Activated T-helper 1 cell treated with anti-CD3 and anti-CD28 coated beads, Interleukin-12 subunit alpha, Interleukin-12 subunit beta, Interleukin-2, Interleukin-4 antibody, amounts not matched to agents 30 ng/mL and 10 ng/mL and 1 ng/mL, durations not matched to agents 14 hours and 24 hours and 36 hours (primary cell): ENCODE data around the gene TPCN2. TPM values are rescaled to one million over a fixed set of nuclear protein-coding genes. Genes with fewer than 3 reads are reported as not detected.

ENCODE experiments used
- DNase-seq: peaks from one replicate; pipeline ENCODE4 v3.0.0; 2021; ENCODE audit warnings: low spot score
- H3K27ac Mint-ChIP-seq: one replicate; pipeline ENCODE4 v1.8.0; 2021; ENCODE audit warnings: mild to moderate bottlenecking, mixed read lengths
- H3K27me3 Mint-ChIP-seq: one replicate; pipeline ENCODE4 v1.8.0; 2022; ENCODE audit warnings: mild to moderate bottlenecking, moderate library complexity, mixed read lengths; ENCODE audit not compliant: insufficient read depth
- H3K36me3 Mint-ChIP-seq: one replicate; pipeline ENCODE4 v1.8.0; 2021; ENCODE audit warnings: low read depth, mixed read lengths
- H3K4me1 Mint-ChIP-seq: one replicate; pipeline ENCODE4 v1.8.0; 2021; ENCODE audit warnings: low read depth, mixed read lengths
- H3K4me3 Mint-ChIP-seq: one replicate; pipeline ENCODE4 v1.8.0; 2021; ENCODE audit warnings: mild to moderate bottlenecking, moderate library complexity, mixed read lengths
- H3K9me3 Mint-ChIP-seq: one replicate; pipeline ENCODE4 v1.8.0; 2021; ENCODE audit warnings: mixed read lengths
- intact Hi-C: fragments of 100-400 bp; cut with micrococcal nuclease; formaldehyde crosslinking; loops from one replicate; pipeline ENCODE4 v1.15.1; 2024
- total RNA-seq: library from RNA; stranded (reverse); gene quantifications from 2 replicates; pipeline ENCODE4 v1.2.3, GENCODE V29; 2022

The TPCN2 gene
- total RNA-seq, 1 donor from 2014 or later, result 19.2 TPM

DNA sequence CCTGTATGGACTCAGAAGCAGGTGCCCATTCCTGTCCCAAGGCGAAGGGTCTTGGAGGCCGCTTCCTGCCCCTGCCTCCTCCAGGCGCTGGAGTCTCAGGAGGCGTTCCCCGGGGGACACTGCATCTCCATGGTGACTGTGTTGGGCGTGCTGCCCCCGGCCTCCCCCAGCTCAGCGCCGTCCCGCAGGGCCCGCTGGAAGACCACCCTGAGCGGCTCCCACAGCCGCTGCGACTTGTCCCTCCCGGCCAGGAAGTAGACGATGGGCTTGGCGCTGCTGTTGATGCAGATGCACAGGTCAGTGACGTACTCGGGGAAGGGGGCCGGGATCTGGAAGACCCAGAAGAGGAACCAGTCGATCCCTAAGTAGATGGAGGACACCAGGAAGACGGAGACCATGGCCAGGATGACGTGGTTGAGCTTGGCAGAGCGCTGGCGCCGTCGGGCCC is 43.5 kb upstream of the TPCN2 start:
- peaks cover 2% of the 10 kb centered on the region for H3K27me3 Mint-ChIP-seq
- no peaks in the 10 kb centered on the region for H3K4me1 Mint-ChIP-seq
- intact Hi-C loops, result no loop called here
- H3K27ac Mint-ChIP-seq, result no peak overlapping the region
- DNase-seq, result no peak
- H3K9me3 Mint-ChIP-seq, result no peaks in the 10 kb centered on the region
- no peak overlapping the region for H3K4me3 Mint-ChIP-seq
- H3K36me3 Mint-ChIP-seq, result no peaks in the 10 kb centered on the region

DNA sequence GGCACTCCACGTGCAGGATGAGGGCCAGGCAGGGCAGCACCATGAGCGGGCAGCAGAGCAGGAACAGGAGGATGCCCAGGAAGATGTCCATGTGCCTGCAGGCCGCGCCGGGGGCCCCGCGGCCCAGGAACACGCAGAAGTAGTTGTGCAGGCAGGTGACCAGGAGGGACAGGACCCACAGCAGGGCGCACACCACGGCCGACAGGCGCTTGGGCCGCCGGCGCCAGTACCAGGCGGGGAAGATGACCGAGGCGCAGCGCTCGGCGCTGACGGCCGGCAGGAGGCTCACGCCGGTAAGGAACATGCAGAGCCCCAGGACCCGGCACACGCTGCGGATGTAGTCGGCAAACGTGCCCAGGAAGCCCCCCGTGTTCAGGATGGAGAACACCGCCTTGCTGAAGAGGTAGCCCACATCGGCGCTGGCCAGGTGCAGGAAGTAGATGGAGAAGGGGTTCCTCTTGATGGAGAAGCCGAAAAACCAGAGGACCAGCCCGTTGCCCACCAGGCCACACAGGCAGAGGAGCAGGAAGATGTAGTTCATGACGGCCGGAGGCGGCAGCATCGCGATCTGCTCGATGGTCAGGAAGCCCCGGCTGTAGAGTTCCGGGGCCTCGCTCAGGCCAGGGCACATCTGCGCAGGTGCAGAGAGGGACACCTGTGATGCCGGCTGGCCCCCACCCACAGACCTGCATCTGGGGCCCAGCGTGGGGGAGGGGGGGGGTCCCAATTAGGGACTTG is 42.9 kb upstream of the TPCN2 start:
- intact Hi-C loops, result no loop called here
- Mint-ChIP-seq H3K27ac (no peak overlapping the region), H3K4me3 (no peak overlapping the region), H3K36me3 (no peaks in the 10 kb centered on the region), H3K4me1 (no peaks in the 10 kb centered on the region), H3K27me3 (peaks cover 2% of the 10 kb centered on the region), H3K9me3 (no peaks in the 10 kb centered on the region)
- DNase-seq, result no peak

DNA sequence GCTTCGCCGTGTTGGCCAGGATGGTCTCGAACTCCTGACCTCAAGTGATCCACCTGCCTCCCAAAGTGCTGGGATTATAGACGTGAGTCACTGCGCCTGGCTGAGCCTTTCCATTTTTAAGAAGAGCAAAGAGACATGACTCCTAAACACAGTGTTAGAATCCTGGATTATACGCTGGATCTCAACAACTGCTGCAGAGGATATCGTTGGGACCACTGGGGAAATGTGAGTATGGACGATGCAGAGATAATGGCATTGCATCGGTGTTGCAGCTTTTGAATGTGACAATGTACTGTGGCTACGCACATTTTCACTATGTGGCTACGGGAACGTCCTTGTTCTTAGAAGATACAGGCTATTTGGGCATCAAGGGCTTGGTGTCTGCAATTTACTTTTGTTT is 41.9 kb upstream of the TPCN2 start:
- Mint-ChIP-seq H3K9me3 (no peaks in the 10 kb centered on the region), H3K27me3 (peaks cover 8% of the 10 kb centered on the region), H3K36me3 (no peaks in the 10 kb centered on the region), H3K27ac (no peak overlapping the region), H3K4me1 (no peaks in the 10 kb centered on the region), H3K4me3 (no peak overlapping the region)
- no peak for DNase-seq
- intact Hi-C loops, result no loop called here

DNA sequence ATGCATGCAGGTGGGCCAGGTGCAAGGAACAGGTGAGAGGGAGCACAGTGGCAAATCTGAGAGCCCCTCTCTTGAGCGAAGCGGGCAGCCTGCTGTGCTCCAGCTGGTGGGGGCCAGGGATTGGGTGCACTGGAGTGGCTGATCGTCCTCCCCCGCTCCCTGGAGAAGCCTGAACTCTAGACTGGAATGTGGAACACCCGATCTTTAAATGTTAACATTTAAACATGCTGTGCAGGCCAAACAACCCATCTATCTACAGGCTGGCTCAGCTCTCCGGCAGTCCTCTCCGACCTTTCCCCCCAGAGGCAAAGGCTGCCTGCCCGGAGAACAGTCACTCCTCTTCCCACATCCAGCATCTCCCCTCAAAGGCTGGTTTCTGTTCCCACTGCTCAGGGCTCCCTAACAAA is 40.8 kb upstream of the TPCN2 start:
- Mint-ChIP-seq H3K27ac (no peak overlapping the region), H3K4me3 (no peak overlapping the region), H3K27me3 (peaks cover 15% of the 10 kb centered on the region), H3K9me3 (no peaks in the 10 kb centered on the region), H3K36me3 (no peaks in the 10 kb centered on the region), H3K4me1 (no peaks in the 10 kb centered on the region)
- intact Hi-C loops, result no loop called here
- no peak for DNase-seq

DNA sequence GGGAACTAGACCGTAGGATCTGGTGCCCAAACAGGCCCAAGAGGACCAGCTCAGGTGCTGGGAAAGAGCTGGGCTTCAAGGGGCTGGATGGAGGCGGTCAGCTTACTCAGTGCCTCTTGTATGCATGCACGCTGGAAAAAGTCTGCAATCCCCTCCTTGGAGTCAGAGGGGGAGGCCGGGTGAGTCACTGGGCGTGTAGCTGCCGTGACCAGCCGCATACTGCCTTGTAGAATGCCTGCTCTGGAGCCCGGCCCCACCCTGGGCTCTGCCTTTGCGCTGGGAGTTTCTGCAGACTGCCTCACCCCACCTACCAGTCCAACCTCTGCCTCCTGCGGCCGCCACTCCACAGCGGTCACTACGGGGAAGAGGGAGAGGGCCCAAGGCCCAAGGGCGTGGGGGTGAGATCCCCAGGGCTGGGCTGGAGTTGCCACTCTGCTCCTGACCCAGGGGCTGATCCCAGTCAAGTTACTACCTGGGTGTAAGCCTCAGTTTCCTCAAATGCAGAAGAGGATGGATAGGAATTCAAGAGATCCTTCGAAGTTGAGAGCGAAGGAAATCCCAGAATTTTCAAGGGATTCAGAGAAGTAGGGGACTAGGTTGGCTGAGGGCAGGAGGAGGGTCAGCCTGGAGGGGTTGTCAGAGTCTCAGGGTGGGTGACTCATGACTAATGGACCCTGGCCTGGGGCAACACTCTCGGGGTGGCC is 39.8 kb upstream of the TPCN2 start:
- Mint-ChIP-seq H3K27ac (no peak overlapping the region), H3K4me1 (no peaks in the 10 kb centered on the region), H3K27me3 (peaks cover 15% of the 10 kb centered on the region), H3K36me3 (no peaks in the 10 kb centered on the region), H3K4me3 (no peak overlapping the region), H3K9me3 (no peaks in the 10 kb centered on the region)
- intact Hi-C loops, result no loop called here
- DNase-seq, result no peak

DNA sequence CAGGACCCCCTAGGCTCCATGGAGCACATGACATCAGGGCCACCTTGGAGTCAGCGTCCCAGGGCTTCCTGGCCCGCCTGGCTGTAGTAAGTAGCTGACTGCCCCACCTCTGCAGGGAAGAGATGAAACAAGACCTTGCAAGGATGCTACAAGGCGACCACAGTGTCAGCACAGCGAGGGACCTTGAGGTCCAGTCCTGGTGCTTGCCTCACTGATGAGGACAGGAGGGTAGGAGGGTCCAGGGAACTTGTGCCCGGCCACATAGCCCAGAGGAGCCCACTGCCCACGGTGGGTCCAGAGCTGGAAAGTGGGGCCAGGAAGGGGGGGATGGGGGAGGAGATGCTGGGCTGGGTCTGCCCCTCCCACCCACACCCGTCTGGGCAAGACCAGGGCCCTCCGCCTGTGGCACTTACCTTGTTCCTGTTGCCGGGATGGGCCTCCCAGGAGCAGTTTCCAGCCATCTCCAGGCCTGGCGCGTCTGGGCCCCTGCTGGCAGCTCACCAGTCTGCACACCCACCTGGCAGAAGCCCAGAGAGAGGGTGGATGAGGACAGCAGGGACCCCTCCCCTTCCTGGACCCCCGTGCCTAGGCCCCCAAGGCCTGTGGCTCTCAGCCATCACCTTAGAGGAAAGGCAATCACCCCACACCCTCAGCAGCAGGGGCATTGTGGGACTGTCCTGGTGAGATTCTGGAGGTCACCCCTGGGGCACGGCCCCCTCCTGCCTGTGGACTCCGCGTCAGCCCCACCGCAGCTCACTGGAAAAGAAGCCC is 39.1 kb upstream of the TPCN2 start:
- H3K9me3 Mint-ChIP-seq, result no peaks in the 10 kb centered on the region
- H3K4me1 Mint-ChIP-seq, result no peaks in the 10 kb centered on the region
- H3K36me3 Mint-ChIP-seq, result no peaks in the 10 kb centered on the region
- no peak overlapping the region for H3K4me3 Mint-ChIP-seq
- H3K27ac Mint-ChIP-seq, result no peak overlapping the region
- DNase-seq, result no peak
- intact Hi-C loops, result no loop called here
- peaks cover 17% of the 10 kb centered on the region for H3K27me3 Mint-ChIP-seq

DNA sequence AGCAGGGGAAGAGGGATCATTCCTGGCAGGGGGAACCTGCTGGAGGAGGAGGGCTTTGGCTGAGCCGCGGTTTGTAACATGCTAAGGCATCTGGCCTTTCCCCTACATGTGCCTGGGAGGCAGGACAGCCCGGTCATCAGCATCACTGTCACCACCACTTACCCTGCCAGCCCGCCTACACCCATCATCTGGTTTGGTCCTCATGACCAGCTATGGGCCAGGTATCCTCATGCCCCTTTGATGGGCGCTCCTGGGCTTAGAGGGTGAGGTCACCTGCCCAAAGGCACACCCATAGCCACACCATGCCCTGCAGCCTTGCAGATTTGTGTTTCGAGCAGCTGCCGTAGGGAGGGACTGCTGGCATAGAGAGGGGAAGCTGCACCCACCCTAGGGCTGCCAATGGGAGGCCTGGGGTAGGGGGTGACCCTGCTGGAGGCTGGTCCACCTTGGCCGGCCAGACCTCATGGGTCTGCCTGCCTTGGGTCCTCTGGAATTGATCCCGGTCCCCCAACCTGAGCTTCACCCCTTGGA is 38.3 kb upstream of the TPCN2 start:
- peaks cover 17% of the 10 kb centered on the region for H3K27me3 Mint-ChIP-seq
- H3K4me3 Mint-ChIP-seq, result no peak overlapping the region
- no peaks in the 10 kb centered on the region for H3K4me1 Mint-ChIP-seq
- no peaks in the 10 kb centered on the region for H3K36me3 Mint-ChIP-seq
- H3K27ac Mint-ChIP-seq, result no peak overlapping the region
- DNase-seq, result no peak
- intact Hi-C loops, result no loop called here
- no peaks in the 10 kb centered on the region for H3K9me3 Mint-ChIP-seq

DNA sequence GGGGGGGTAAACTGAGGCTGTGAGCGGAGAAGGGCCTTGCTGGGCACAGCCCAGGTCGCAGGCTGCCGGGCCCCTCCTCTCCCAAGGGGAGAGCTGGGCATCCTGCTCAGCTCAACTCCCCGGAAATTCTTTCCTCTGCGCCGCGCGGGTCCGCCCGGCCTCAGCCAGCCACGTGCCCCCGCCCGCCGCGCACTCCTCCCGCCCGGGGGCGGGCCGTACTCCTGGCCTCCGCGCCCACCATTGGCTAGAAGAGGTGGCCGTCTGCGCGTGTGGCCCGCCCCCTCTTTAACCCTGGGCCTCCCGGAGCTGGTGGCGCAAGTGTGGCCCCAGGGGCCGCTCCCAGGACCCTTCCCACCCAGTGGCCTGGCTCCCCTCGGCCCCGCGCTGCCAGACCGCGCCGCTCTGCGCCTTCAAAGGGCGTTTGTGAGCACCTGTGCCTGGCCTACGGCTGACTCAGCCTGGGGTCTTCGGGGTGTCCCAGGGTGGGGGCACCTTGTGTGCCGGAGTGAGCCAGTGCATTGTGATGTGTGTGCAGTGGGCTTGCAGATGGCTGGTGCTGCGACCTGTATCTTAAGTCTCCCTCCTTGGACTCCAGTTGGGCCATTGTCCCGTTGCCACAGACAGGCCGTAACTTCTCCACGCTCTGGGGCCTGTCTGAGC is 37.6 kb upstream of the TPCN2 start:
- peaks cover 17% of the 10 kb centered on the region for H3K27me3 Mint-ChIP-seq
- no peak overlapping the region for H3K4me3 Mint-ChIP-seq
- intact Hi-C loops, result no loop called here
- H3K9me3 Mint-ChIP-seq, result no peaks in the 10 kb centered on the region
- H3K4me1 Mint-ChIP-seq, result no peaks in the 10 kb centered on the region
- peak; percentile 6 for DNase-seq
- H3K36me3 Mint-ChIP-seq, result no peaks in the 10 kb centered on the region
- no peak overlapping the region for H3K27ac Mint-ChIP-seq

DNA sequence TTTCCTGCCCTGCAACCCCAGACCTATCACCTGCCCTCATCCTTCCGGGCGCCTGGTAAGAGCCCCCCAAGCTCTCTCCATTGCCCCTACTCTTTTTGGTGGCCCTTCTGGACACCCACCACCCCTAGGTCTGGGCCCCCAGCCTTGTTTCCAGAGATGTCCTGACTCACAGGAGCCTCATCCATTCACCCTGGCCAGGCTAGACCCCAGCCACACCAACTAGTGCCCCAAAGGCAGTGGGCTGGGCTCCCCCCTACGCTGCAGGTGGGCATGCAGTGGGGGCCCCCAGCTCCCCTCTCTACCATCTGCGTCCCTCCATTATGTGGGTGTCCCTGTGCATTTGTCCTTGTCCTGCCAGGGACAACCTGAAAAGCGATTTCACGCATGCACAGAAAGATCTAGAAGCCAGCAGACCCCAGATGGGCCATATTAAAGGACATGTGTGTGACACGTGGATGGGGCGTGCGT is 37.1 kb upstream of the TPCN2 start:
- no peaks in the 10 kb centered on the region for H3K9me3 Mint-ChIP-seq
- intact Hi-C loops, result no loop called here
- H3K4me1 Mint-ChIP-seq, result no peaks in the 10 kb centered on the region
- peaks cover 17% of the 10 kb centered on the region for H3K27me3 Mint-ChIP-seq
- no peak for DNase-seq
- no peak overlapping the region for H3K27ac Mint-ChIP-seq
- H3K36me3 Mint-ChIP-seq, result no peaks in the 10 kb centered on the region
- no peak overlapping the region for H3K4me3 Mint-ChIP-seq

DNA sequence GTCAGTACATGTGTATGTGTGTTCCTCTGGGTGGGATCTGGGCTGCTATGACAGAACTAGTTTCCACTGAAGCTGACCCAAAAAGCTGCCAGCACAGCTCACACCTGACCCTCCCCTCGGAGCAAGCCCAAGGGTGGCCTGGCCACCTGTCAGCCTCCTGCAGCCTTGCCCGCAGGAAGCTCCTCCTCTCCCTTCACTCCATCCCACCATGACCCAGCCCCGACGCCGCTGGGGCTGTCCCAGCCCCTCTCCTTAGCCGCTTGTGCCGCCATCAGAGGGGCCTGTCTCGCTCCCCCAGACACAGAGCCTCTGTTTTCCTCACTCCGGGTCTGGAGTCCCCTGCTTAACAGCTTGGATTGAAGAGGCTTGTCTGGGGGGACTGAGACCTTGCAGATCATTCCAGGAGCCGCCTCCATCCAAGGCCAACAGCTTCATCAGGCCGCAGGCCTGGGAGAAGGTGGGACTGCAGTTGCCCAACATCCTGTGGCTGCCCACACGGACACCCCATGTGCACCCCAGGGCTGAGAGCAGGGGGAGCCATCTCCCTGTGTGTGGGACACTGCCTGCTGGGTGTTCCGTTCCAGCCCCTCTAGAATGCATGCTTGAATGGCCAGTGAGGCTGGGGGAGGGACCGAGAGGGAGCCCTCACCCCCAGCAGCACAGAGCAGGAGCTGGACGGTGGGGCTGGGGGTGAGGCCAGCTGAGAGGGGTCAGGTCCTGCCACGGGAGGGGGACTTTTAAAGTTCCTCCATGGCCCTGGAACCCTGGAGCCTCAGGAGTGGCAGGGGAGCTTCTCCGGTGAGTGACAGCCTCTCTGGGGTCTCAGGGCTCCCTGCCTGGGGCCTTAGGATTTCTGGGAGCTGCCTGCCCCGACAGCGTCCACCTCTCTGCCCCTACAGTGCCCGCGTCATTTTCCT is 36.4 kb upstream of the TPCN2 start:
- intact Hi-C loops, result no loop called here
- no peak for DNase-seq
- Mint-ChIP-seq H3K36me3 (no peaks in the 10 kb centered on the region), H3K27ac (no peak overlapping the region), H3K4me1 (no peaks in the 10 kb centered on the region), H3K9me3 (no peaks in the 10 kb centered on the region), H3K4me3 (no peak overlapping the region), H3K27me3 (peaks cover 17% of the 10 kb centered on the region)

DNA sequence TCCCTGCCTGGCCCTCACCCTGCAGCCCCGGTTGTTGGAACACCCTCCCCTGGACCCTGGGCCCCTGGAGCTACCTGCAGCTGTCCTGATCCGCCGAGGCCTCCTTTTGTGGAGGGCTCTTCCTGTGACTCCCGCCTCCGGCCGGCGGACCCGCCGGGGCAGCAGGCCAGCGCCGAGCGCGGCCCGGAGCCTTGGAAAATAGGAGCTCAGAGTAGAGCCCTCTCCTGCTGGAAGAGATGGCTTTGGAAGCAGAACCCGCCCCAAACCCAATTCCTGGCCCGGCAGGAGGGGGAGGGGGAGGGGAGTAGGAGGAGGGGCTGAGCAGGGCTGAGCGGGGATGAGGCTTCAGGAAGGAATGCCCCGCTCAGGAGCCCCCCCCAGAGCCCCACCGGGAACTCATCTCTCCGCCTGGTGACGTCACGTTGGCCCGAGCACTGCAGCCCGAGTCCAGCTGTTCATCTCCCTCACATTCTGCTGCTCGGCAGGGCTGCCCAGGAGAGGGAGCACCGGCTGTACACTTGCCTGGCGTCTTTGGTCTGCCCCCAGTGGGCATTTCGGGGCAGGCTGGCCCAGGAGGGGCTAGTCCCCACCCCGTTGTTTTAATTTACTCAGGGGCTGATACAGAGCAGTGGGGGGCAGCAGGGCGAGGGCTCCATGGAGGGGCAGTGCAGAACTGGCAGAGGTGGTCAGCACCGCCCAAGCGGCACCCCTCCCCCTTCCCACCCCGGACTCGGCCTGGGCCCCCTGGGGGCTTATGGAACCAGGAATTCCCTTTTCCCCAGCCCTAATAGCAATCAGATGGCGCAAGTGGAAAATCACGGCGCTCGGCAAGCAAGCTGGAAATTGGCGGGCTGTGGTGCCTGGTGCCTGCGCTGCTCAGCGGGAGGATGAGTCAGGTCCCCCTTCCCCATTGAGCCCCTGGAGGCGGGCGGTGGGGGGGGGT is 35.5 kb upstream of the TPCN2 start, which contains the start of gene MRGPRF:
Gene MRGPRF (minus strand): TSS at position 238 of the 943 bp plus-strand sequence. CDS start 3,345 bp downstream, outside the sequence.
- Mint-ChIP-seq H3K27ac (no peak within 1 kb of the TSS), H3K4me1 (no peaks in the 10 kb centered on the region), H3K9me3 (no peaks in the 10 kb centered on the region), H3K36me3 (no peaks in the 10 kb centered on the region), H3K4me3 (no peak within 1 kb of the TSS), H3K27me3 (peaks cover 17% of the 10 kb centered on the region)
- intact Hi-C loops, result no loop called here
- DNase-seq, result no peak
